Naive thymus-derived CD8-positive, alpha-beta T cell (primary cell): Measurements from ENCODE around the gene ULBP2. TPM values are rescaled to one million over a fixed set of nuclear protein-coding genes. Genes with fewer than 3 reads are reported as not detected.

ENCODE experiments used
- ATAC-seq, 2 donors: fragments of 150-1000 bp; cut with Tn5 transposase in 1 of 2; sonication (Bioruptor Pico), chemical (Tn5 transposase) in 1 of 2; 1 replicate in 1 of 2; 2 replicates in 1 of 2; pipeline ENCODE4 v1.10.0; 2021; ENCODE audit warnings: mild to moderate bottlenecking in 2 of 2, moderate library complexity in 2 of 2
- POLR2A ChIA-PET: fragments of 350-600 bp; sonication (Branson Sonifier 250); formaldehyde crosslinking; loops from one replicate; lab custom pipeline; 2021; ENCODE audit warnings: antibody characterized with exemption; lab: Charles Lee
- DNase-seq, 10 donors: peaks; one replicate each; pipeline versions ENCODE4 v3.0.0 to v3.0.0-alpha.2; 2020 to 2022
- H3K27ac Mint-ChIP-seq, 10 donors: one replicate each; pipeline ENCODE4 v1.8.0; 2020 to 2022; ENCODE audit warnings: mild to moderate bottlenecking in 10 of 10, mixed read lengths in 10 of 10, moderate library complexity in 4 of 10, inconsistent platforms in 1 of 10
- H3K27me3 Mint-ChIP-seq, 5 donors: one replicate each; pipeline ENCODE4 v1.8.0; 2021 to 2022; ENCODE audit warnings: mixed read lengths in 5 of 5
- H3K36me3 Mint-ChIP-seq, 3 donors: one replicate each; pipeline ENCODE4 v1.8.0; 2020 to 2022; ENCODE audit warnings: mixed read lengths in 3 of 3, mild to moderate bottlenecking in 2 of 3, inconsistent platforms in 1 of 3
- H3K4me1 Mint-ChIP-seq, 4 donors: one replicate each; pipeline ENCODE4 v1.8.0; 2021 to 2022; ENCODE audit warnings: mixed read lengths in 4 of 4
- H3K4me3 Mint-ChIP-seq, 10 donors: one replicate each; pipeline ENCODE4 v1.8.0; 2020 to 2022; ENCODE audit warnings: mild to moderate bottlenecking in 10 of 10, mixed read lengths in 10 of 10, moderate library complexity in 6 of 10, inconsistent platforms in 1 of 10
- H3K9me3 Mint-ChIP-seq, 9 donors: one replicate each; pipeline ENCODE4 v1.8.0; 2020 to 2022; ENCODE audit warnings: mixed read lengths in 9 of 9, mild to moderate bottlenecking in 3 of 9, inconsistent platforms in 1 of 9, moderate library complexity in 1 of 9
- polyA plus RNA-seq, 3 donors: library from polyadenylated mRNA; unstranded; fragments of 300-500 nt; fragmentation: Illumina TruSeq; gene quantifications; one replicate each; pipeline ENCODE4 v1.2.3, GENCODE V29; 2021
- total RNA-seq, 8 experiments: library from RNA in 2 of 8; stranded (reverse) in 2 of 8; gene quantifications; one replicate each; pipeline ENCODE4 v1.2.3 and lab custom pipeline; 2021 to 2026

ULBP2 gene, protein sequence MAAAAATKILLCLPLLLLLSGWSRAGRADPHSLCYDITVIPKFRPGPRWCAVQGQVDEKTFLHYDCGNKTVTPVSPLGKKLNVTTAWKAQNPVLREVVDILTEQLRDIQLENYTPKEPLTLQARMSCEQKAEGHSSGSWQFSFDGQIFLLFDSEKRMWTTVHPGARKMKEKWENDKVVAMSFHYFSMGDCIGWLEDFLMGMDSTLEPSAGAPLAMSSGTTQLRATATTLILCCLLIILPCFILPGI
- total RNA-seq (not detected), polyA plus RNA-seq (under 1 TPM in 2 of 3 donors, not detected in 1; 0.37 to 0.41 TPM), total RNA-seq (lab: John Stamatoyannopoulos, UW) (0.15 to 19.4 (median 1.8) reads per million in 6 experiments)

DNA sequence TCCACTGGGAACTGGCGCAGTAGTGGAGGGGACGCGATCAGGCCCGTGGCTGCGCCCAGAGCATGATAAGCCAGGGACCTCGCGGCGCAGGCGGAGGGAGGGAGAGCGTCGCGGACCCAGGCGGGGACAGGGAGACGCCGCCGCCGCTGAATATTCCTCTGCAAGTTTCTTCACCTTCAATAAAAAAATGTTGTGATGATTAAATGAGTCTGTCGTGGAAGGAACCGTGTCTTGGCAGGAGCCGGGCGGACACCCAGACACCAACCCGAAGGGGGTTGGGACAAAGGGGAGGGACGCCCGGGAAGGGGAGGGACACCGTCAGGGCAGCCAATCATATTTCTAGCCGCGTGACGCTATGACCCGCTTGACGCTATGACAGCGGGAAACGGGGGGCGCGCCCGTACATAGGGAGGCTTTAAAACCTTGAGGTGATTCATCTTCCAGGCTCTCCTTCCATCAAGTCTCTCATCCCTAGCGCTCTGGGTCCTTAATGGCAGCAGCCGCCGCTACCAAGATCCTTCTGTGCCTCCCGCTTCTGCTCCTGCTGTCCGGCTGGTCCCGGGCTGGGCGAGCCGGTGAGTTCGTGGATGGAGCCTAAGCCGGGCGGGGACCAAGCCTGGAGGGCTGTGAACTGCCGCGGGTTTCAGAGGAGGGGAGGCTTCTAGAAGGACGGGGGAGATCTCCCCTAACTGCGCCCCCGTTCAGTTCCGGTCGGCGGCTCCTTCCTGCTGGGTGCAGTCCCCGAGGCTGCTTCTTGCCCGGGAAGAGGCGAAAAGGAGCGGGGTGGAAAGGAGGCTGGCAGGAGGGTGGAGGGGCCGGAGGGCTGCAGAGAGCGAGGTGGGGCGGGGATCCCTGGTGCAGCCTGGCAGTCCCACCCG lies at the start of gene ULBP2:
ULBP2 (plus strand) TSS at position 432 of the 878 bp plus-strand sequence; CDS start at position 491, 59 bp downstream.
- DNase-seq, result peak; percentile 79 to 93 (median 90)
- H3K4me1 Mint-ChIP-seq, result peaks cover 15 to 40% (median 39%) of the 10 kb centered on the region in 4 donors
- peak; percentile 87 to 89 for ATAC-seq
- peaks cover 26 to 44% (median 36%) of the 10 kb centered on the region in 5 donors for H3K27me3 Mint-ChIP-seq
- H3K4me3 Mint-ChIP-seq, result peak within 1 kb of the TSS; percentile 88 to 98 (median 97)
- H3K27ac Mint-ChIP-seq, result peak within 1 kb of the TSS; percentile 71 to 98 (median 92)
- H3K36me3 Mint-ChIP-seq, result peaks cover 0 to 6% (median 1%) of the 10 kb centered on the region in 3 donors
- POLR2A ChIA-PET, result no interaction called here
- peaks cover 0 to 2% (median 0%) of the 10 kb centered on the region in 9 donors for H3K9me3 Mint-ChIP-seq

DNA sequence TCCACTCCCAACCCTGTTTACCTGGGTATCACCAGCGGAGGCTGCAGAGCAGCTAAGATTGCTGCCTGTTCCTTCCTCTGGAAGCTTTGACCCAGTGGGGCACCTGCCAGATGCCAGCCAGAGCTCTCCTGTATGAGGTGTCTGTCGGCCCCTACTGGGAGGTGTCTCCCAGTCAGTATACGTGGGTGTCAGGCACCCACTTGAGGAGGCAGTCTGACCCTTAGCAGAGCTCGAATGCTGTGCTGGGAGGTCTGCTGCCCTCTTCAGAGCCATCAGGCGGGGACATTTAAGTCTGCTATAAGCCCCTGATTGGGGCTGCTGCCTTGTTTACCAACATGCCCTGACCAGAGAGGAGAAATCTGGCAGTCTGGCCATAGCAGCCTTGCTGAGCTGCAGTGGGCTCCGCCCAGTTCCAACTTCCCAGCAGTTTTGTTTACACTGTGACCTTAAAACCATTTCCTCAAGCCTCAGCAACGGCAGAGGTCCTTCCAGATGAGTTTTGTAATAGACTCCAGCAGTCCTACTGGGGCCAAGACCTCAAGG lies 46.7 kb upstream of the ULBP2 start:
- POLR2A ChIA-PET, result no interaction called here
- ATAC-seq (no peak), DNase-seq (no peak)
- Mint-ChIP-seq H3K36me3 (no peaks in the 10 kb centered on the region), H3K4me1 (peaks cover 9 to 15% (median 11%) of the 10 kb centered on the region in 4 donors), H3K4me3 (no peak overlapping the region), H3K27me3 (peaks cover 0 to 13% (median 8%) of the 10 kb centered on the region in 5 donors), H3K27ac (no peak overlapping the region), H3K9me3 (no peaks in the 10 kb centered on the region)

DNA sequence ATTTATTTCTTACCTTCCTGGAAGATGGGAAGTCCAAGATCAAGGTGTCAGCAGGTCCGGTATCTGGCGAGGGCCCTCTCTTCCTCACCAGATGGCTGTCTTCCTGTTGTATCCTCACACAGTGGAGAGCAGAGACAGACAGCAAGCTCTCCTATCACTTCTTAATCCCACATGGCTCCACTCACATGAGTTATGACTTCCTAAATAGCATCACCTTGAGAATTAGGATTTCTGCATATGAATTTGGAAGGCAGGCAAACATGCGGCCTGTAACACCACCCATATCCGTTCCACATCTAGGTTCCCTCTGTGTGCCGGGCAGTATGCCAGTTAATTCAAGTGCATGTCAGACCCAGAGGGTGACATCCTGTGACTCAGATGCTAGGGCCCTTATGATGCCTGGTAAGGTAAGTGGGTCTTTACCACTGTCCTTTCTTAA lies 46.0 kb upstream of the ULBP2 start:
- Mint-ChIP-seq H3K36me3 (no peaks in the 10 kb centered on the region), H3K9me3 (no peaks in the 10 kb centered on the region), H3K4me1 (peaks cover 9 to 15% (median 11%) of the 10 kb centered on the region in 4 donors), H3K27me3 (peaks cover 0 to 13% (median 6%) of the 10 kb centered on the region in 5 donors), H3K4me3 (peak overlapping the region in 1 of 10 donors; percentile 8), H3K27ac (peak overlapping the region in 2 of 10 donors; percentile 14 to 29)
- peak; percentile 100 for ATAC-seq
- DNase-seq, result peak in 9 of 10 donors; percentile 8 to 81 (median 59)
- POLR2A ChIA-PET, result interaction anchor here (0.6 kb wide), 1 partner anchor 1478 kb away, joined by 4 read pairs; no protein-coding TSS in a partner anchor

DNA sequence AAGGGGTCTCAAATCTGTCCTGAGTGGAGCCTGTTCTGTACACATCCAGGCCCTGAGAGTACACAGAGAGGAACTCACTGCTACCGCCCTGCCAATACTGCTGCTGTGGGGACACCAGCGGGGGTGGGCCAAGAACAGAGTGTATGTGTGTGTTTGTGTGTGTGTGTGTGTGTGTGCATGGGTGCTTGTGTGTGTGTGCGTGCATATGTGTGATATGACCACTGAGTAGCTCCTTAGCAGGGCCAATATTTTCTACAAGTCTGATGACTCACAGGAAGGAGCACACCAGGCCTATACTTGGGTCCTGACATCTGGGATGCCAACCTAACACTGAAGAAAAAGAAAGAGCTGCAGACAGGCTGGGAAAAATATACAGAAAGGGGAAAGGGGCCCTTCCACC lies 45.3 kb upstream of the ULBP2 start:
- POLR2A ChIA-PET, result no interaction called here
- H3K9me3 Mint-ChIP-seq, result no peaks in the 10 kb centered on the region
- H3K4me3 Mint-ChIP-seq, result no peak overlapping the region
- peaks cover 9 to 15% (median 11%) of the 10 kb centered on the region in 4 donors for H3K4me1 Mint-ChIP-seq
- DNase-seq (no peak), ATAC-seq (peak in 1 of 2 donors; percentile 6)
- H3K36me3 Mint-ChIP-seq, result no peaks in the 10 kb centered on the region
- H3K27ac Mint-ChIP-seq, result peak overlapping the region in 2 of 10 donors; percentile 24 to 29
- H3K27me3 Mint-ChIP-seq, result peaks cover 0 to 13% (median 6%) of the 10 kb centered on the region in 5 donors

DNA sequence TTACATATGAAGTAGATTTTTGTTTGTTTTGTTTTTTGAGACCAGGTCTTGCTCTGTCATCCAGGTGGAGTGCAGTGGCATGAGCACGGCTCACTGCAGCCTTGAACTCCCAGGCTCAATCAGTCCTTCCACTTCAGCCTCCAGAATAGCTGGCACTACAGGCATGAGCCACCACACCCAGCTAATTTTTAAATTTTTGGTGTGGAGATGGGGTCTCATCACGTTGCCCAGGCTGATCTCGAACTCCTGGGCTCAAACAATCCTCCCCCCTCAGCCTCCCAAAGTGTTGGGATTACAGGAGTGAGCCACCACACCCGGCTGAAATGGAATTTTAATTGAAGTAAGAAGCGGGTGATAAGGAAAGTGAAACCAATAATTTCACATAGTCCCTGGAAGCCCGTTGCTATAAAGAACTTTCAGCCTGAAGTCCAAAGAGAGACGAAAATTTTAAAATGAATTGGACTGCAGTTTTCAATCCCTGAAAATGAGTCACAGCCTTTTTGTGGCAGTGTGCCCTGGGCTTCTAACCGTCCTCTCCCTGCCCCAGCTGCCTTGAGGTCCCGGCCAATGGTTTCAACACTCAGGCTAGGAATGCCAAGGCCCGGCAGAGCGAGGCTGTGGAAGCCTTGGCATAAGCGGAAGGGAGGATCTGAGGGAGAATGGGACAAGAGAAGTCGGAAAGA lies 44.7 kb upstream of the ULBP2 start:
- Mint-ChIP-seq H3K36me3 (no peaks in the 10 kb centered on the region), H3K9me3 (no peaks in the 10 kb centered on the region), H3K27me3 (peaks cover 0 to 17% (median 8%) of the 10 kb centered on the region in 5 donors), H3K27ac (peak overlapping the region in 1 of 10 donors; percentile 71), H3K4me1 (peaks cover 9 to 15% (median 11%) of the 10 kb centered on the region in 4 donors), H3K4me3 (no peak overlapping the region)
- ATAC-seq (no peak), DNase-seq (no peak)
- POLR2A ChIA-PET, result no interaction called here

DNA sequence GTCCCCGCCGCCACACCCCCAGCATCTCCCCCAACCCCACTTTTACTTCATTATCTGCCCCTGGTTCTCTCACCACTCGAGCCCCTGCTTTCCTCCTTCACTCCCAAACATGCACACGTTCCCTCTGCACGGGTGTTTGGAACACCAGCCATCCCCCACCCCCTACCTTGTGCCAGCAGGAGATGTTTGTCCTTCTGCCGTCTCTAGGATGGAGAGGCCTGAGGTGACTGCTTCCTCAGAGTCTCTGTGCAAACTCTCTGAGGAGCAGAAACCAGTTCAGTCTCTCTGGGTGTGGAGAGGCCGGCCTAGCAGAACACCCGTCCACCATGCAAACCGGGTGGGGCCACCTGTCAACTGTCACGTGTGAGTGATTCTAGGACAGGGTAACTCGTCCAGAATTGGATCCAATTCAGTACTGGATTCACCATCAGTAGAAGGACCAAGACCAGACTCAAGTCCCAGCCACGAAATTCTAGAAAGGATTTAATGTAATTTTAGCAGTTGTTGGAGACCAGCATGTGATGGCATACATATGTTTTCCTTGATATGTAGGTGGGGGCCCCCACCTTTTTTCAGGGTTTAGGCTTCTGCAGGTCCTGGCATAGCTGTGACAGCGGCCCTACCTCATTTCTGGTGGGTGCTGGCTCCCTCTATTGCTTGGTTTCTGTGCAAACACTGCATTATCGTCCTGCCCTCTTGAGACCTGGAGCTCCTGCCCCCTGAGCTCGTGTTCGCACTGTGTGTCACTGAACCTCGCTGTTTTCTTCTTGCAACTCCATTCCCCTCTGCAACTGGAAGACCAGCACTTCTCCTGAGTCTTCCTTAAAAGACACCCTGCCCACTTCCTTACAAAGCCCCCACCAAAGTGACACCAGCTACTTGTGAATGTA lies 43.7 kb upstream of the ULBP2 start, which contains the start of gene RAET1E:
RAET1E (minus strand) TSS at position 259 of the 890 bp plus-strand sequence. CDS start 7,212 bp downstream, outside the sequence.
- no peak within 1 kb of the TSS for H3K4me3 Mint-ChIP-seq
- H3K27ac Mint-ChIP-seq, result peak within 1 kb of the TSS in 2 of 10 donors; percentile 71 to 80
- H3K27me3 Mint-ChIP-seq, result peaks cover 0 to 20% (median 8%) of the 10 kb centered on the region in 5 donors

DNA sequence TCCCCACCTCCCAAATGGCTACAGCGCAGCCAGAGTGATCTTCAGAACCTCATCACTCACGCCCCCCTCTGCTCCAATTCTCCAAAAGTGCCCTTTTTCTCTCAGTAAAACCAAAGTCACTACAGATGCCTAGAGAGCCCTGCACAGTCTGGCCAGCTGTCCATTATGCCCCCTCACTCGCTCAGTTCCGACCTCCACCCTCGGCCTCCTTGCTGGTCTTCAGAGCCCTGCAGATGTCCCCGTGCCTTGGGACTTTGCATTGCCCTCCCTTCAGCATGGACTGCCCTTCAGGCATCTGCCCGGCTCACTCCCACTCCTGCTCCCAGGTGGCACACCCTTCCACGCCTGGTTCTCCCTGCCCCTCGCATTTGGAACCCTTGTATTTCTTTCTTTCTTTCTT lies 42.8 kb upstream of the ULBP2 start:
- Mint-ChIP-seq H3K4me1 (peaks cover 9 to 15% (median 11%) of the 10 kb centered on the region in 4 donors), H3K9me3 (no peaks in the 10 kb centered on the region), H3K27ac (no peak overlapping the region), H3K27me3 (peaks cover 0 to 20% (median 8%) of the 10 kb centered on the region in 5 donors), H3K4me3 (no peak overlapping the region), H3K36me3 (no peaks in the 10 kb centered on the region)
- POLR2A ChIA-PET, result no interaction called here
- DNase-seq, result no peak
- ATAC-seq, result no peak

More for the DNA sequence above, 43.7 kb upstream of the ULBP2 start, which contains the start of gene RAET1E:
- H3K36me3 Mint-ChIP-seq, result no peaks in the 10 kb centered on the region
- POLR2A ChIA-PET, result no interaction called here
- H3K4me1 Mint-ChIP-seq, result peaks cover 9 to 15% (median 11%) of the 10 kb centered on the region in 4 donors
- DNase-seq (no peak), ATAC-seq (no peak)
- H3K9me3 Mint-ChIP-seq, result no peaks in the 10 kb centered on the region

DNA sequence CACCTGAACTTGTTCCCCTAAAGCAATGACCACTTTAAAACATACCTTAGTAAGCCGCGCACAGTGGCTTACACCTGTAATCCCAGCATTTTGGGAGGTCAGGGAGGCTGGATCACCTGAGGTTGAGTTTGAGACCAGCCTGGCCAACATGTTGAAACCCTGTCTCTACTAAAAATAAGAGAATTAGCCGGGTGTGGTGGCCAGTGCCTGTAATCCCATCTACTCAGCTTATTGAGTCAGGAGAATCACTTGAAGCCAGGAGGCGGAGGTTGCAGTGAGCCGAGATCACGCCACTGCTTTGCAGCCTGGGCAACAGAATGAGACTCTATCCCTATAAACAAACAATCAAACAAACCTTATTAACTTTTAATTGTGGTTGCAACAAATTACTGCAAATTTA lies 42.3 kb upstream of the ULBP2 start:
- peaks cover 9 to 15% (median 11%) of the 10 kb centered on the region in 4 donors for H3K4me1 Mint-ChIP-seq
- H3K36me3 Mint-ChIP-seq, result no peaks in the 10 kb centered on the region
- POLR2A ChIA-PET, result no interaction called here
- peaks cover 0 to 17% (median 5%) of the 10 kb centered on the region in 5 donors for H3K27me3 Mint-ChIP-seq
- no peak overlapping the region for H3K27ac Mint-ChIP-seq
- DNase-seq (no peak), ATAC-seq (no peak)
- H3K9me3 Mint-ChIP-seq, result no peaks in the 10 kb centered on the region
- H3K4me3 Mint-ChIP-seq, result no peak overlapping the region

DNA sequence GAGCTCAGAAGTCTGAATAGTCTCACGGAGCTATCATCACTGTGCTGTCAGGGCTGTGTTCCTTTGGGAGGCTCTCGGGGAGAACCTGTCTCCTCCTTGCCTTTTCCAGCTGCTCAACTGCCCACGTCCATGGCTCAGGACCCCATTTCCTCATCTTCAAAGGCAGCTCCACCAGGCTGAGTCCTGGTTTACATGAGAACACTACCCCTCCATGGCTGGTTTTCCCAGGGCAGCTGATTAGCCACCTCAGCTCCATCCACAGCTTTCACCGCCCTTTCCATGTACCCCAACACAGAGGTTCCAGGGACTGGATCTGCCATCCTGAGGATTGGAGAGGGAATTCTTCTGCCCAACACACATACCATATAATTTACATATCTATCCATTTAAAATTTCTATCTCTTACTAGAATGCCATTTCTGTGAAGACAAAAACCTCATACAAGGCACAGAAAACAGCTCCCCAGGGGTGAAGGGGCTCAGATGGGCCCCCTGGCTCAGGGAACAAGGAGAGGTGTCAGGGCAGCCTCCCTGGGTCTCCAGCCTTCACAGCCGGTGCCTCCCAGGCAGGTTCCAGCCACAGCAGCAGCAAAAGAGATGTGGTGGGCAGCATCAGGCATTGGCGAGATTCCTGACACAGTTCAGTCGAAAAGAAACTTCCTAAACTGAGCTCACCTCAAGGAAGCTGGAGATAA lies 41.7 kb upstream of the ULBP2 start:
- Mint-ChIP-seq H3K27ac (peak overlapping the region in 1 of 10 donors; percentile 37), H3K4me3 (no peak overlapping the region), H3K36me3 (no peaks in the 10 kb centered on the region), H3K27me3 (peaks cover 0 to 19% (median 4%) of the 10 kb centered on the region in 5 donors), H3K9me3 (no peaks in the 10 kb centered on the region), H3K4me1 (peaks cover 8 to 15% (median 10%) of the 10 kb centered on the region in 4 donors)
- DNase-seq (no peak), ATAC-seq (no peak)
- POLR2A ChIA-PET, result no interaction called here

DNA sequence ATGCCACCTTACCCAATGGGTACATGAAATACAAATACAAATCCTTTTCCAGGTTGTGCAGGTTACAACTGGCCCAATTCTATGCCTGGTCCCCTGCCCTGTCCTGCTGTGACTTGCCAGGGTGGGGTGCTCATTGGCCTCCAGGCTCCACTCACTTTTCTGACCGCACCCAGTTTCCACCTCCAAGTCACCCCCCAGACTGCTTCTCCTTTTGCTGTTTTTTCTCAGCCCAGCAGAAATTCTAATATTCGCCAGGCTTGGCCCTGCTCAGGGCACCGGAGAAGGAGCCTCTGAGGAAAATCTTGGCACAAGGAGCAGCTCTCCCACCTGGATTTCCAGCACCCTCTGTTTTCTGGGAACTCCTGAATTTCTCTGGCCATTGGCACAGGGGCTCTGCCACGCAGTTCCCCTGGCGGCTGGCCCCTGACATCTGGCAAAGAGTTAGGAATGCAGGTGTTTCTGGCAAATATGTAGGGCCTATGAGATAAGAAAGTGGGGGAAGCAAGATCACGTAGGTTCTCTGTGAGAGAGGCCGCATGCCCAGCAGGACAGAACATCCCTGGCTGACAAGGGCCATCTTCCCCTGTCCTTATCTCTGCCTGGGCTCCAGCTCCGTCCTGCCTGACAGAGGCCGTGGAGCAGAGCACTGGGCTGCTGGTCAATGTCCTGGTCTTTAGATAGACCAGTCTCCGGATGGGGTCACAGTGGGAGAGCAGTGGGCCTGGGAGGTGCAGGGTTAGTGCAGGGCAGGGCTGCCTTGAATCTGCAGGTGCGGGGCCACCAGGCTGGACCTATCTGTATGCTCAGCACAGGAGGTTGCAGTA lies 41.0 kb upstream of the ULBP2 start:
- Mint-ChIP-seq H3K36me3 (no peaks in the 10 kb centered on the region), H3K4me1 (peaks cover 5 to 9% (median 7%) of the 10 kb centered on the region in 4 donors), H3K4me3 (no peak overlapping the region), H3K9me3 (no peaks in the 10 kb centered on the region), H3K27me3 (peaks cover 0 to 19% (median 4%) of the 10 kb centered on the region in 5 donors), H3K27ac (peak overlapping the region in 1 of 10 donors; percentile 37)
- POLR2A ChIA-PET, result no interaction called here
- DNase-seq, result no peak
- no peak for ATAC-seq
